HG02588 (cell line): ENCODE data around the gene PDXP.

Source experiments
- ATAC-seq: cut with Tn5 transposase; IDR thresholded peaks from one replicate; pipeline ENCODE4 v1.9.1; 2021; ENCODE audit warnings: mild to moderate bottlenecking, moderate library complexity; ENCODE audit not compliant: unreplicated experiment

PDXP gene

DNA sequence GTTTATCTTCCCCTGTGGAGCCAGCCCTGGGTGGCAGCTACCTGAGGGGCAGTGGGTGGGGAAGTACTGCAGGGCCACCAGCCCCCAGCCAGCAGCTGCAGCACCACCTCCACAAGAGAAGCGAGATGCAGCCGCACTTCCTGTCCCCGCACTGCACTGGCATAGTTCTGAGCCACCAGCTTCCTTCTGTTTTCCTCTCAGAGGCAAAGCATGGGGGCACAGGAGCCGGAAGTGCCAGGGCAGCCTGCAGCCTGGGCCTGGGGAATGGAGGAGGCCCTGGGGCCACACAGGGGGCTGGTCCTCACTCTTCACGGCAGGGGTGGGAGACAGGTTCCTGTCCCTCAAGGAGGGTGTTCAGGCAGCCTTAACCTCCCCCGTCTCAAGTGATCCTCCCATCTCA lies 31.0 kb upstream of the PDXP start:
- no peak for ATAC-seq

DNA sequence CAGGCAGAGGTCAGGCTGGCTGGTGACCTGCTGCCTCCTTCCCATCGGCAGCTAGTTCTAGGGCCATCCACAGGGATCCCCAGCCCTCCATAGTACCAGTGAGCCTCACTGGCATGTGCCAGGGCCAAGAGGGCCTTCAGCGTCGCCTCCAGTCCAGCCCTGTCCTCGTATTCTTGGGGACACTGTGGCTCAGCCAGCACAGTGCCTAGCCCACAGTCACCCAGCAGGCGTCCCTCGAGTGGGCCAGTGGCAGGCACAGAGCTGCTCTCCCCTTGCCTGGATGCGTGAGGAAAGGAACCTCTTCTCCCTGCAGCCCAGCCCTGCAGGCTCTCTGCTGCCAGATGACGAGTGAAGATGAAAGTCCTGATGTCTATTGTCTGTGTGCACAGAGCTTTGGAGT lies 29.7 kb upstream of the PDXP start:
- no peak for ATAC-seq

DNA sequence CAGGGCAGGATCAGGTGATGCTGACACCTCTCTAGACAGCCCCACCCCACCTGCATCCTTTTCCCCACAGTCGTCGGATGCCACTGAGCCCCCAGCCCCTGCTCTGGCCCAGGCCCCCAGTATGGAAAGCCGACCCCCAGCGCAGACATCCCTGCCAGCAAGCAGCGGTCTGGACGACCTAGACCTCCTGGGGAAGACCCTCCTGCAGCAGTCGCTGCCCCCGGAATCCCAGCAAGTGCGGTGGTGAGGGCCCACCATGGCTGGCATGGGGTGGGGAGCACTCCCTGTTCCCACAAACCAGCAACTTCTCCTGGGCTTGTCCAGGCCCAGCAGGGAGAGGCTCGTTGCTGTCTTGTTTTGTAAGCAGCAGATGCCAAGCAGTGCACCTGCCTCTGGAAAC lies 28.6 kb upstream of the PDXP start:
- no peak for ATAC-seq

DNA sequence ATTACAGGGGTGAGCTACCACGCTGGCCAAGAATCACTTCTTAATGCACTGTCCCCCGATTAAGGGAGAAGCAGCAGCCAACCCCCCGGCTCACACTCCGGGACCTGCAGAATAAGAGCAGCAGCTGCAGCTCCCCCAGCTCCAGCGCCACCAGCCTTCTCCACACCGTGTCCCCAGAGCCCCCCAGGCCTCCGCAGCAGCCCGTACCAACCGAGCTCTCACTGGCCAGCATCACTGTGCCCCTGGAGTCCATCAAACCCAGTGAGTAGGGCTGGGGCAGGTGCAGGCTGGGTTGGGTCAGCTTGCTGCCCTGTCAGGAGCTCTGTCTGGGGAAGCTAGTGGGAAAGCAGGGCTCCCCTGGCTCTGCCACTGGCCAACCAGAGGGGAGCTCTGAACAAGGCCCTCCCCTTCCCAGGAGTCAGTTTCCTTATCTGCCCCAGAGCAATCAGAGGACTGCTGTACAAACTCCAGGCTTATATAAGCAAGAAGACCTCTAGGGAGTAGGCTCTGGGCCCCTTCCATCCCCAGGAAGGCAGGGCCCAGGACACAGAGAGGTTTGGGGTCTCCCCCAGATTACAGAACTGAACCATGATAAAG lies 27.6 kb upstream of the PDXP start:
- no peak for ATAC-seq

DNA sequence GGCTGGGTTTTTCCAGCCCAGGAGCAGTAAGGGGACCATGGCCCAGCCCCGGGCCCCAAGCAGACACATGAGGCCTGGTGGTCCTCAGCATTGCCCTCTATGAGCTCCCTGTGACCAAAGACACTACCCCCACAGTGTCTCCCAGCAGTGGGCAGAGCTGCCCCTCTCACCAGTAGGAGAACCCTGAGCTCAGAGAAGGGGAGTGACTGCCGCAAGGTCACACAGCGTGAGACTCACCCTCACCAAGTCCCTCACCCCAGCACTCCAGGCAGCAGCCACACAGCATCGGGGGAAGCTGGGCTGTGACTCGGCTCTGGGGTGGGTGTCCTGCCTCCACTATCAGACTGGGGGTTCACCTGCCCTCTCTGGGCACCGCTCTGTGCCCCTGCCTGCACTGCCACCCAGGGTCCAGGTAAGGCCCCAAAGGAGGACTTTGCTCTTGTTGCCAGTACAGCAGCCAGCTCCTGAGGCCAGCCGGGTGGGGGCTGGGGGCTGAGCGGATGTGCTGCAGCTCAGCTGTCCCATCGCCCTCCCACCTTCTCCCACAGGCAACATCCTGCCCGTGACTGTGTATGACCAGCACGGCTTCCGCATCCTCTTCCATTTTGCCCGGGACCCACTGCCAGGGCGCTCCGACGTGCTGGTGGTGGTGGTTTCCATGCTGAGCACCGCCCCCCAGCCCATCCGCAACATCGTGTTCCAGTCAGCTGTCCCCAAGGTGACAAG lies 26.9 kb upstream of the PDXP start:
- no peak for ATAC-seq

DNA sequence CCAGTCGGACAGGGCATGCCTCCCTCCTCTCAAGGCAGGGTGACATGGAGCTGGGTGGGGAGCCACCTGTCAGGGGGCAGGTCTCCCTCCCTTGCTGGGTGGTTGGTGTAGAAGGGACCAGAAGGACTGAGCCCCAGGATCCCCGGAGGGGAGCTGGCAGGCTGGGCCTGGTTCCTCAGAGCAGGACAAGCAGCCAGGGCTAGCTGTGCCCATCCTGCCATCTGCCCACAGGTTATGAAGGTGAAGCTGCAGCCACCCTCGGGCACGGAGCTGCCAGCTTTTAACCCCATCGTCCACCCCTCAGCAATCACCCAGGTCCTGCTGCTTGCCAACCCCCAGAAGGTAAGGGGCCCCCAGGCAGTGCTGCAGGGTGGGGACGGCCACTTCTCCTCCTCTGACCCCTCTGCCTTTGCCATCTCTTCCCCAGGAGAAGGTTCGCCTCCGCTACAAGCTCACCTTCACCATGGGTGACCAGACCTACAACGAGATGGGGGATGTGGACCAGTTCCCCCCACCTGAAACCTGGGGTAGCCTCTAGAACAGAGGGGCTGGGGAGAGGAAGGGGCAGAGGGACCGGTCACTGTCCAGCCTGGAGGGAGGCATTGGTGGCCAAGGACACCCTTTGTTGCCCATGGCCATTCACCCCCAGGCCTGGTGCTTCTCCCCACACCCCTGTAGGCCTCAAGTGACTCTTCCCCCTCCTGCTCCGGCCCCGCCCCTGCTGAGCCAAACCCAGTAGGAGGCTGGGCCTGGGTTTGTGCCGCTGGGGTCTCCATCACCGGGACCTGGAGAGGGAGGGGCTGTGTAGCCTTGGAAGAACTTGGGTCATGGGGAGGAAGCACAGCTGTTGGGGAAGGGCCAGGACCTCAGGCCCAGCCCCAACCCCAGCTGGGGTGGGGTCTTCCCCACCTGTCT lies 26.1 kb upstream of the PDXP start:
- no peak for ATAC-seq

DNA sequence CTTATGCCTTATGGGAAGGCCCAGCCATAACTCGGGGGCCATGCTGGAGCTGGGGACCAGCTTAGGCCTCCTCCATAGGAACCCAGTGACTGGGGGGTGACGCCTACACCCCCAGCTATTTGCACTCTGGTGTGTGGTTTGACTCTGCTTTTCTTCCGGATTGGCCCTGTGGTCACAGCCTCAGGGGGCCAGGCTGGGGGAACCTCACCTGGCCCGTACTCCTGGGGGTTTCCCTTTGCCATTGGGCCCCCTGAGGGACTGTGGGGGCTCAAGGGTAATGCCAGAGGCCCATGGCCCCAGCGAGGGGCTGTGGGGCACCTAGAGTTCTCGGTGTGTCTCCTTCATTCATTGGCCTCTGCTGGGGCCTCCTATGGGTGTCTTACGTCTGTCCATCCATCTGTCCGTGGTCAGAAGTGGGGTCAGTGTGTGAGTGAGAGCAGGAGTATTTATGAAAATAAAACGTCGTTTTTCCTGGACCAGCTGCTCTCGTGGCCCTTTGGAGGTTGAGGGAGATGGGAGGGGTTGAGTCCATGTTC lies 25.4 kb upstream of the PDXP start:
- ATAC-seq = peak; percentile 44

DNA sequence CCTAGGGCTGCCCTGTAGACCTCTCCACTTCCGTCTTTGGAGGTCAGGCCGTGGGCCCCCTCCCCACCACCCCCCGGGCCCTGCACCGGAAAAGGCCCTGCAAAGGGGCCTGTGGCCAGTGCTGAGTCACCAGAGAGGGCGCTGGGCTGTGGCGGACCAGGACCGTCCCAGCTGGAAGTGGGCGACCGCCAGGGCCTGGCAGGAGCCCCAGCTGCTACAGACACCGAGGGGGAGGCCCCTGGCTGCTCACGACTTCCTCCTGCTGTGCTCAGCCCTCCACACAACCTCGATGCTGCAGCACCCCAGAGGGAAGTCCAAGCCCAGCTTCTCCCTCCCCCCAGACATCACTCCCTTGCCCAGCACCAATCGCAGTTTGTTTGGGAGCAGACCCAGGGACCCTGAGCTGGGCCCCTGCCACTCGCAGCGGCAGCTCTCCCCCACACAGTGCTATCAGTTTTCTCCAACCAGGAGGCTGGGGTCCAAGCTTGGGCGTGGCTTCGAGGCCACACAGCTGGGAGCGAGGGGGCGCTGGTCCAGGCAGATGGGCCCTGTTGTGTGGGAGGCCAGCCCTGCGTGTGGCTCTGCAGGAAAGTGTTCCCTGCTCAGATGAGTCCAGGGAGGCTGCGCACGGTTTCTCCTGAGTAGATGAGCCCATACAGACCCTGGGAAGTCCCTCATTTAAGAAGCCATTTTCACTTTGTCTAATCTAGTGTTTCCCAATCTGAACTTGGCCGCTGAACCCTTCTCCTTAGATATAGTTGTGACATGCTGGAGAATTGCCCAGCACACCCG lies 24.7 kb upstream of the PDXP start:
- peak; percentile 45 for ATAC-seq

DNA sequence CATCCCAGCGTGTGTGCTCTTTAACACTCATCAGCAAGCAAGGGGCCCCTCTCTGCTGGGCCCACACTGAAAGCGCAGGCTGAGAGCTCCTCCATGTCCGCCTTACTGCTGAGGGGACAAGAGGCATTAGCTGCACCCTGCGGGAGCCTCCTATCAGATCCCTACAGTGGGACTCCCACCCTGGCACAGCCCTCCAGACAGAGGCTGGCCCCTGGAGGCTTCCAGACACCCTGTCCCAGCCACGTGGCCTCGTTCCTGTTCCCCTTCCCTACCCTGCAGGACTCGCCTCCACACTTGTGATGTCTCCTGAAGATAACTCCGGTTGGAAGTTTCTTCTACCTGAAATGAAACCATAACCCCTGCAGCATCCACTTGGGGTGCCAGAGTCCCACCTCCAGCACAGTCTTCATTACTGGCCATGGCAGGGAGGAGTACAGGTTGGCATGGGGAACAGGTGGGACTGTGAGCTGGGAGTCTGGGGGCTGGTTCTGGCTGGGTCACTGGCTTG lies 24.1 kb upstream of the PDXP start:
- no peak for ATAC-seq

DNA sequence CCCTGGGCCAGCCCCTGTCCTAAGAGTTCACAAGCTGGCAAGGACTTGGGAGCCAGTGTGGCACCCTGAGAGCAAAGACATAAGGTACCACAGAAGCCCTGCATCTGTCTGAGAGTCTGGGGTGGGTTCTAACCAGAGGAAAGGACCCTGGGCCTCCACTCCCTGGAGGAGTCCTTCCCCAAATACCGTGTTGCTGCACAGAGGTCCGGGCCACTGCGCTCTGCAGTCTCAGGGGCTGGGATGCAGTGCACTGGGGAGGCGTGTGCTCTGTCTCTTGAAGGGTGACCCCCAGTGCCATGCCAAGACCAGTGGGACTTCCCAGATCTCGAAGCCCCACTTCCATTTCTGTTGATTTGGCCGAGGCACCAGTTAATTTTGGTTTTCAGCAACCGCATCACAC lies 23.4 kb upstream of the PDXP start:
- ATAC-seq = no peak

DNA sequence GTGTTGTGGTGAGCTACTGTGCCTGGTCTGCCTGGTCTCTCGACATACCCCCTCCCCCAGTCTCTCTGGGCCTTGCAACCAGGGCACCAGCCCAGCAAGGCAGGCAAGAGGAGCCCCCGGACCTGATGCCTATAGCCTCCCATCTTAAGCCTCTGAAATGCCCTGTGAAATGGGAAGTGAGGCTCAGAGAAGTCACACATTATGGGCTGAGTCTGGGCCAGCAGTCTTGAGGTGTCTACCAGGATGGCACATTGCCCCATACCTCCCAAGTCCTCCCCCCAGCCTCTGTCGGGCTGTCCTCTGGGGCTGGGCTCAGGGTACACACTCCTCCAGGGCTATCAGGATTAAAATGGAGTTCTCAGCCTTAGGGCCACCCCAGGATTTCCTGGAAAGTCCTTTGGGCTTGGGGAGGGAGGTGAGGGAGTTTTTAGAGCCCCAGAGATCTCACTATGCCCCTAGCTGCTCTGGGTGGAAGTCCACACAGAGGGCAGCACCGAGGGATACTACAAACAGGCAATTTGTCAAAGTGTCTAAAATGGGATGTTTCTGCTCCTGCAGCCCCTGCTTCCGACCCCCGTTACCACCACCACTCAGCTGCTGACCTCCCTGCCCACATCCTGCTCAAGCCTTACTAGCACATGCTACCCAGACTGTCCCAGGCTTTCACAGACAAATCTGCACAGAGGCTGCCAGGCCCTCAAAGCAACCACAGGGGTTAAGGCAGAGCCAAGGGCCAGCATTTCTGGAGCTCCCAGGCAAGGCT lies 22.2 kb upstream of the PDXP start:
- ATAC-seq = no peak

DNA sequence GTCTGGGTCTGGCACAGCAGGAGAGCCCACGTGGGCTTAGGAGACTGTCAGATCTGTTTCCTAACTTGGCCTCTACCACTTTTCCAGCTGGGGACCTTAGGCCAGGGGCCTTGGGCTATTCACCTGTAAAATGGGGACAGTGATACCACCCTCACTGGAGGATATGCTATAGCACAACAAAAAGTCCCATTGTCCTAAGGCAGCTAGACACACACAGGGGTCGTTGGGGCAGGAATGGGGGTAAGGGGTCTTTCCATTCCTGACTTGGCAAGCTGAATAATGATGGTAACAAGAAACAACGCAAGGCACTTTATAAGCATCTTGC lies 21.6 kb upstream of the PDXP start:
- no peak for ATAC-seq

DNA sequence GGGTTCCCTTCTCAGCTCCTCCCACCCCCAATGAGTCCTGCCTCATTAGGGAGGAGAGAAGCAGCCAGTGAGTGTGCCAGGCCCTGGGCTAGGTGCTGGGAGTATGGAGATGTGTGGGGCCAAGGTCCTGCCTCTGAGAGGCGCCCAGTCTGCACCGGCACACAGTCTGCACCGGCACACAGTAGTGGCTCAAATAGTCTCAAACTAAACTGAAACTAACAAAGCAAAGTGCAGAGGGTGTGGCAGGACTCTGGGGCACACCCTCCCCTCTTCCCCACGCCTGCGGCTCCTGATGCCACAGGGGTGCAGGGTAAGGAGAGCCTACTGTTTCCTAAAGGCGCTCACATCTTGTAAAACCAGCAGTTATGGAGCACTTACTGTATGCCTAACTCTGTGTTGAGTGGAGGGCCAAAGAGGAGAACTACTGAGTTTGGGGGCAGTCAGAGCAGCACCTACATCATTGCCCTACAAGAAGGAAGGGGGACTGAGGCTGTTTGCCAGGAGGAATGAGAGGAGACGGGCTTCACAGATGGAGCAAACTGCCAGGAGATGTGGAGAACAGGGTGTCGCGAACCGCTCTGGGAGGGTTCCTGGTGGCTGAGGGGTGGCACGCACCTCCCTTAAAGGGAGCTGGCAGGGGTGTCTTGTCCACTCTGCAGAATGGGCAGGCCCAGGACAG lies 20.0 kb upstream of the PDXP start:
- ATAC-seq = no peak

DNA sequence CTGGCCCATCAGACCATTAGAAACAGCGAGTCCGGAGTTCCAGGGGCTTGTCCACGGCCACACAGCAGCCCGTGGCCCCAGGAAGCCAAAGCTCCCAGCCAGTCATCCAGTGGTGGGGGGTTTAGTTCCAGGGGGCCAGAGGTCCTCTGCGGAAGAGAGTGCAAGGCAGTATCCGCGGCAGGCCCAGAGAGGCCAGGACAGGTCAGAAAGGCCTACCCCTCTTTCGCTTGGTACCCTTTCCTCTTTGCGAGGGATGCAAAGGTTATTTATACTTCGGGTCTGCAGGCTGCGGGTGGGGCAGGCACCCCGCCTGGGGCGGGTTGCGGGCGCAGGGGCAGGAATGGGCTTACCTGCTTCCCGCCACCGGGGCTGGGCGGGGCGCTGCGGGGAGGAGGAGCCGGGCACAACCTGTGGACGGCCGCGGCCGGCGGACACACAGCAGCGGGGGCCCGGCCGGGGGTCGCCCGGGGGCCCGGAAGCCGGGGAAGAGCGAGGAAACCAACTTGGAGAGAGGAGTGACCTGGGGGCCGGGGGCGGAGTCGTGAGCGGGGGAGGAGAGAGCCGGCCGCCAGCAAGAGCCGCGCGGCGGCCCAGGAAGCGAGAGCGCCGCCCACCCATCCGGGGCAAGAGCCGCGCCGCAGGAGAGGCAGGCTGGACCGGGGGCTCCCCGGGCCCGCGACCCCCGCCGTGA lies 19.3 kb upstream of the PDXP start, which contains the start of gene SH3BP1:
Gene SH3BP1 (plus strand): TSS at position 600 of the 691 bp plus-strand sequence. CDS start 119 bp downstream, outside the sequence.
- no peak for ATAC-seq

DNA sequence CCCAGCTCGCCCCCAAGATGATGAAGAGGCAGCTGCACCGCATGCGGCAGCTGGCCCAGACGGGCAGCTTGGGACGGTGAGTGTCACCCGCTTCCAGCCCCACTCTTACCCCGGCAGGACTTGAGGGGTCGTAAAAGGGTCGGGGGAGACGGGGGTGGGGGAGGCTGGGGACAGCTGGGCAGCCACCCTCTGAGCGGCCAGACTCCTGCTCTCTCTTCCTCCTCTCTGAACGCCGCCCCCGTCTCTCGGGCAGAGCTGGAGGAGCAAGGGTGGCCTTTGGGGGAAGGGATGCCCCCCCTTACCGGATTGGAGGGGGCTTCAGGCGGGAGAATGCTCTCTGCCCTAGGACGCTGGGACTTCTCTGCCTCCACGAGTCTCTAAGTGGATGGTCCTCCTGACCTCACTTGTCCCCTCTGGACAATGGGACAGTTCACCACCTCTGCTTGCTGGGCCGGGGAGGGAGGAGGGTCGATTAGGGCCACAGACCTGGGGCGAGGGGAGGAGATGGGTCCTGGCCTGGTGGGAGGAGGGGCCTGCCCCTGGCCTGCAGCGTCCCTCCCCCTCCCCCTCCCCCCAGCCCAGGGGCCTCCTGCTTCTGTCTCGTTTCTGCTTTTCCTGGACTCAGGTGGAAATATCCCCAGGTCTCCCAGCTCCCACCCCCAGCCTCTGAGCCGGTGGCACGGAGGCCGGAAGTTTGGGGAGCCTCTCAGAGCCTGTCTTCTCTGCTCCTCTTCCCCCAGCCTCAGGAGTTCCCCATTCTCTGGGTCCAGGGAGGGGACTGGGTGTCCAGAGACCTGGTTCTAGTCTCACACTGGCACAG lies 18.5 kb upstream of the PDXP start:
- no peak for ATAC-seq

DNA sequence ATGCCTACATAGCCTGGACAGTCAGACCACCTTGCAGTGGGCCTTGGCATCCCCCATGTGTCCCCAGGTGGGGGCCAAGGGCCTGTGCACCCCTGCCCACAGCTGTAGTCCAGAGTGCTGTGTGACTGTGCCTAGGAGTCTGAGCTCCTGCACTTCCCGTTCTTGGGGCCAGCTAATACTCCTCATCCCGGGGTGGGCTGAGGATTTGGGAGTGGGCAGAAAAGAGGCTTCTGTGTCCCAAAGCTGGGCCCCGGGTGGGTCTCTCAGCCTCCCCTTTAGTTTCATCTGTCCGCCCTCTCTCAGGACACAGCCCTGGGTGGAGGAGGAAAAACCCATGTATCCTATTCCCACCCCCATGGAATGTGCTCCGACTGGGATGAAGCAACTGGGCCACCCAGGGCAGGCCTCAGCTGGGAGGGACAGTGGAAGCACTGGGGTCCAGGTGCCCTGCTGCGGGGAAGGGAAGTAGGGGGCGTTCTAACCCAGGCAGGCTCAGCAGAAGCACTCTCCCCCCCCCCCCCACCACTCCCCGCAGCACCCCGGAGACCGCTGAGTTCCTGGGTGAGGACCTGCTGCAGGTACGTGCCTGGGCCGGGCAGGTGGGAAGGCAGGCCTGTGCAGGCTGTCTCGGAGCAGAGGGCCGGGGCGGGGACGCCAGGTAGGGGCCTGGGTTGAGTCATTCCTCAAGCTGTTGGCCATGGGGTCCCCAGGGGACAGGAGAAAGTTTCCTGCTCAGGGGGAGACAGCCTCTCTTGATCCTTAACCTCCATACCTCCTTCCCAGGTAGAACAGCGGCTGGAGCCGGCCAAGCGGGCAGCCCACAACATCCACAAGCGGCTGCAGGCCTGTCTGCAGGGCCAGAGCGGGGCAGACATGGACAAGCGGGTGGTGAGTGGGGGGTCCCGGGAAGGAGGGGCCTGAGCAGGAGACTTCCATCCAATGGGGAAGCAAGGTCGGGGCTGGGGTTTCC lies 17.6 kb upstream of the PDXP start:
- no peak for ATAC-seq

DNA sequence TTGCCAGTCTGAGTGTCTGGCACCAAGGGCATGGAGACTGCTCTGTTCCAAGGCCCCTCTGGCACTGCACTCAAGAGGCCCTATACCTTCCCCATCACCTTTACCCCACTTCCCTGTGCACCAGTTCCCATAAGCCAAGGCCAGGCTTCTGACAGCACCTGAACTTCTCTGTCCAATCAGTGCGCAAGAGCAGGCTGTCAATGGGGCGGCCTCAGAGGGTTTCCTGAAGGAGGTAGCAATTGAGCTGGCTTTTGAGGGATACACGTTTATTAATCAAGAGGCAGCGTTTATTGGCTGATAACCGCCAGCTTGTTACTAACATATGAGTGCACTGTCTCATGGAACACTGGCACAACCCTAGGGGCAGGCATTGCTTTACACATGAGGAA lies 17.0 kb upstream of the PDXP start:
- no peak for ATAC-seq
